SK-N-MC (cell line): ENCODE measurements around the gene SMR3B.

Experiments
- DNase-seq: peaks from one replicate; pipeline ENCODE4 v3.0.0-alpha.2; 2011; ENCODE audit warnings: low read depth, low spot score
- H3K27ac ChIP-seq: fragments of 200-600 bp; sonication (generic); 2 replicates; pipeline ENCODE4 v1.5.1; 2016; ENCODE audit warnings: mixed run types
- H3K36me3 ChIP-seq: fragments of 200-600 bp; sonication (generic); 2 replicates; pipeline ENCODE4 v1.6.1; 2017; ENCODE audit warnings: antibody characterized with exemption, low read length, mixed read lengths; ENCODE audit not compliant: insufficient read depth
- H3K4me3 ChIP-seq: fragments of 200-600 bp; sonication (generic); 2 replicates; pipeline ENCODE4 v1.5.1; 2016
- H3K9ac ChIP-seq: fragments of 200-600 bp; sonication (generic); 2 replicates; pipeline ENCODE4 v1.8.0; 2017; ENCODE audit warnings: mixed run types, mixed read lengths; ENCODE audit not compliant: insufficient read length
- H3K9me3 ChIP-seq: fragments of 200-600 bp; sonication (generic); 2 replicates; pipeline ENCODE4 v1.6.1; 2017; ENCODE audit warnings: low read depth, mild to moderate bottlenecking, antibody characterized with exemption, low read length, moderate library complexity, mixed read lengths
- EZH2 ChIP-seq: fragments of 200-600 bp; sonication (generic); IDR thresholded peaks from one replicate; pipeline ENCODE4 v1.6.1; 2017; ENCODE audit warnings: antibody characterized with exemption
- FOXP2 ChIP-seq: optimal IDR thresholded peaks from 2 replicates; pipeline ENCODE3; 2011; ENCODE audit warnings: mild to moderate bottlenecking, moderate library complexity; ENCODE audit not compliant: insufficient read depth; ENCODE audit errors: extremely low read length, control extremely low read depth
- POLR2AphosphoS5 ChIP-seq: IDR thresholded peaks from 2 replicates; pipeline ENCODE4 v1.6.1; 2012; ENCODE audit warnings: mild to moderate bottlenecking, low read depth, low read length, borderline replicate concordance

SMR3B gene

GRCh38 chr4:70365479-70365878 lies 17.5 kb upstream of the SMR3B start:
- DNase-seq: no peak
- Histone ChIP-seq H3K27ac (no peak overlapping the region), H3K9ac (no peak overlapping the region), H3K9me3 (no peaks in the 10 kb centered on the region), H3K36me3 (no peaks in the 10 kb centered on the region), H3K4me3 (no peak overlapping the region)
- no peak for TF ChIP-seq FOXP2
- TF ChIP-seq POLR2AphosphoS5: no peak
- no peak for TF ChIP-seq EZH2

GRCh38 chr4:70367813-70368212 lies 15.1 kb upstream of the SMR3B start:
- H3K4me3 ChIP-seq: no peak overlapping the region
- no peak overlapping the region for H3K9ac ChIP-seq
- H3K9me3 ChIP-seq: no peaks in the 10 kb centered on the region
- no peaks in the 10 kb centered on the region for H3K36me3 ChIP-seq
- no peak for DNase-seq
- no peak overlapping the region for H3K27ac ChIP-seq
- TF ChIP-seq EZH2: no peak

GRCh38 chr4:70371987-70372386 lies 10.9 kb upstream of the SMR3B start:
- no peak for DNase-seq
- Histone ChIP-seq H3K9ac (no peak overlapping the region), H3K27ac (no peak overlapping the region), H3K36me3 (no peaks in the 10 kb centered on the region), H3K9me3 (no peaks in the 10 kb centered on the region), H3K4me3 (no peak overlapping the region)
- TF ChIP-seq EZH2: no peak
- TF ChIP-seq FOXP2: no peak
- TF ChIP-seq POLR2AphosphoS5: no peak

- Histone ChIP-seq H3K36me3 (no peaks in the 10 kb centered on the region), H3K4me3 (no peak overlapping the region), H3K27ac (no peak overlapping the region), H3K9ac (no peak overlapping the region), H3K9me3 (no peaks in the 10 kb centered on the region)
- DNase-seq: no peak
- TF ChIP-seq FOXP2 (no peak), EZH2 (no peak), POLR2AphosphoS5 (no peak)
Observed at GRCh38 chr4:70372760-70373159, 10.2 kb upstream of the SMR3B start.

- H3K9ac ChIP-seq: no peak overlapping the region
- DNase-seq: no peak
- H3K9me3 ChIP-seq: no peaks in the 10 kb centered on the region
- no peak overlapping the region for H3K27ac ChIP-seq
- H3K4me3 ChIP-seq: no peak overlapping the region
- TF ChIP-seq POLR2AphosphoS5 (no peak), FOXP2 (no peak), EZH2 (no peak)
- H3K36me3 ChIP-seq: no peaks in the 10 kb centered on the region
Observed at GRCh38 chr4:70380578-70380977, 2.4 kb upstream of the SMR3B start.

- TF ChIP-seq POLR2AphosphoS5: no peak
- no peaks in the 10 kb centered on the region for H3K9me3 ChIP-seq
- H3K4me3 ChIP-seq: no peak overlapping the region
- H3K9ac ChIP-seq: no peak overlapping the region
- no peak for DNase-seq
- no peaks in the 10 kb centered on the region for H3K36me3 ChIP-seq
- no peak overlapping the region for H3K27ac ChIP-seq
Observed at GRCh38 chr4:70392057-70392776, 9.3 kb downstream of the SMR3B start.

GRCh38 chr4:70397580-70397979 lies 14.6 kb downstream of the SMR3B start, which contains the start of gene OPRPN:
Gene OPRPN, plus strand, starts transcription at chr4:70397940. Its CDS starts 1,346 bp downstream, at chr4:70399286.
- Histone ChIP-seq H3K9ac (no peak within 1 kb of the TSS), H3K9me3 (no peaks in the 10 kb centered on the region), H3K4me3 (no peak within 1 kb of the TSS), H3K27ac (no peak within 1 kb of the TSS), H3K36me3 (no peaks in the 10 kb centered on the region)
- TF ChIP-seq EZH2 (no peak), POLR2AphosphoS5 (no peak), FOXP2 (no peak)
- DNase-seq: no peak

GRCh38 chr4:70399319-70399718 lies 16.4 kb downstream of the SMR3B start:
- Histone ChIP-seq H3K9me3 (no peaks in the 10 kb centered on the region), H3K9ac (no peak overlapping the region), H3K4me3 (no peak overlapping the region), H3K36me3 (no peaks in the 10 kb centered on the region), H3K27ac (no peak overlapping the region)
- TF ChIP-seq POLR2AphosphoS5: no peak
- no peak for TF ChIP-seq FOXP2
- no peak for TF ChIP-seq EZH2
- no peak for DNase-seq

GRCh38 chr4:70402762-70403161 lies 19.8 kb downstream of the SMR3B start:
- TF ChIP-seq POLR2AphosphoS5: no peak
- no peak for TF ChIP-seq FOXP2
- TF ChIP-seq EZH2: no peak
- Histone ChIP-seq H3K9me3 (no peaks in the 10 kb centered on the region), H3K27ac (no peak overlapping the region), H3K4me3 (no peak overlapping the region), H3K36me3 (no peaks in the 10 kb centered on the region), H3K9ac (no peak overlapping the region)
- no peak for DNase-seq
